ENCODE measurements around the gene SGMS2.

DNA sequence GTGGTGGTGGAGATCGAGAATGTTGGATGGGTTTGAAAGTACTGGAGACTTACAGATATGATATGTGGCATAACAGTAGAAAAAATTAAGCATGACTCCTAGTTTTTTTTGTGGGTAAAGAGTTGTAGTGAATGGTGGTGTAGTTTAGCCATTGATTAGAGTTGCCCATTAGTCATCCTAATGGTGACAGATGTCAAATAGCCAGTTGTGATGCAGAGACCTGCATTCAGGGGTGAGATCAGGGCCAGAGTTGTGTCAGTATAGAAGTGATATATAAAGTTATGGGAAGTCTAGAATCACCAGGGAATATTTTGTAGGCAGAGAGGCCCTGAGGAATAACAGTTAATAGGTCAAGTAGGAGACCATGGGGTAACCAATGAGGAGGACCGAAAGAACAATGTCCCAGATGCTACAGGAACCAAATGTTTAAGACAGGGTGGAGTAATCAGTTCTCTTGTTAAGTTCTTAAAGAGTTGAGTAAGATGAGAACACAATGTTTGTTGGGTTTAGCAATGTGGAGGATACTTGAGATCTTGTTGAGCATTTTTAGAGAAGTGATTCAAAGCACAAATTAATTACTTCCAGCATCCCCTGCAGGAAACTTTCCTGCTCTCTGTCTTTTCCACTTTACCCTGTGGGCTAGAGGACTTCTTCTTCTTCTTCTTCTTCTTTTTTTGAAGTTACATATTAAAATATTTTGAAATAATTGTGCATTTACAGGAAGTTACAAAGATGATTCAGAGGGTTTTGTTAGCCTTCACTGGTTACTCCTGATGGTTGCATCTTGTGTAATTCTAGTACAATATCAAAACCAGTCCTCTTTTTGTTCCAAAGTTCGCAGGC lies 13.3 kb downstream of the SGMS2 start:
- TF ChIP-seq POLR2A (IDR thresholded peaks at IDR 0.05; ENCODE audit: low read length), result no peak
- no peak for TF ChIP-seq GATA1 (IDR thresholded peaks at IDR 0.05; ENCODE audit: low read depth, low read length)
